GM23338 (cell line): ENCODE results near the gene MPO. TPM values are rescaled to one million over a fixed set of nuclear protein-coding genes. Genes with fewer than 3 reads are reported as not detected.
A peak's percentile ranks its signal among the peaks of the same experiment; 100 is the strongest.

ENCODE experiments used
- ATAC-seq: fragments of 200-7000 bp; cut with Tn5 transposase; 3 replicates; pipeline ENCODE4 v1.9.1; 2020
- DNase-seq: peaks from one replicate; pipeline ENCODE4 v3.0.0-alpha.2; 2015; ENCODE audit warnings: low spot score
- H2AFZ ChIP-seq: fragments of 200-600 bp; sonication (generic); 2 replicates; pipeline ENCODE4 v1.8.0; 2016; ENCODE audit warnings: antibody characterized with exemption, mild to moderate bottlenecking, moderate library complexity
- H3F3A ChIP-seq: fragments of 200-600 bp; sonication (generic); replicated peaks from 2 replicates; pipeline ENCODE4 v1.8.0; 2017; ENCODE audit warnings: antibody characterized with exemption, mixed run types, low read depth
- H3K27ac ChIP-seq: fragments of 200-600 bp; sonication (generic); 2 replicates; pipeline ENCODE4 v1.6.1; 2016; ENCODE audit warnings: low read depth
- H3K27me3 ChIP-seq: fragments of 200-600 bp; sonication (generic); 2 replicates; pipeline ENCODE4 v1.8.0; 2016; ENCODE audit warnings: mild to moderate bottlenecking, mixed run types, moderate library complexity; ENCODE audit not compliant: insufficient read depth
- H3K36me3 ChIP-seq: fragments of 200-600 bp; sonication (generic); 2 replicates; pipeline ENCODE4 v1.8.0; 2016; ENCODE audit warnings: mild to moderate bottlenecking; ENCODE audit not compliant: insufficient read depth
- H3K4me1 ChIP-seq: fragments of 200-600 bp; sonication (generic); 2 replicates; pipeline ENCODE4 v1.8.0; 2016; ENCODE audit warnings: mild to moderate bottlenecking, moderate library complexity; ENCODE audit not compliant: insufficient read depth
- H3K4me2 ChIP-seq: fragments of 200-600 bp; sonication (generic); 2 replicates; pipeline ENCODE4 v1.7.1; 2017; ENCODE audit warnings: mixed run types
- H3K4me3 ChIP-seq: fragments of 200-600 bp; sonication (generic); 2 replicates; pipeline ENCODE4 v1.6.1; 2016; ENCODE audit warnings: mixed run types
- H3K79me2 ChIP-seq: fragments of 200-600 bp; sonication (generic); replicated peaks from 2 replicates; pipeline ENCODE4 v1.8.0; 2017; ENCODE audit warnings: mild to moderate bottlenecking; ENCODE audit not compliant: insufficient read depth
- H3K9me2 ChIP-seq: fragments of 200-600 bp; sonication (generic); 2 replicates; pipeline ENCODE4 v1.8.0; 2017; ENCODE audit not compliant: insufficient read depth
- H4K20me1 ChIP-seq: fragments of 200-600 bp; sonication (generic); replicated peaks from 2 replicates; pipeline ENCODE4 v1.8.0; 2017; ENCODE audit warnings: mild to moderate bottlenecking; ENCODE audit not compliant: insufficient read depth
- H3K27ac Mint-ChIP-seq: 2 replicates; pipeline ENCODE4 v1.8.0; 2020; ENCODE audit warnings: inconsistent platforms, mild to moderate bottlenecking, moderate library complexity, mixed read lengths
- H3K27me3 Mint-ChIP-seq: 3 replicates; pipeline ENCODE4 v1.8.0; 2022; ENCODE audit warnings: low read depth, mild to moderate bottlenecking, moderate library complexity, mixed read lengths, inconsistent platforms; ENCODE audit not compliant: insufficient read depth, poor library complexity
- H3K36me3 Mint-ChIP-seq: 3 replicates; pipeline ENCODE4 v1.8.0; 2021; ENCODE audit warnings: low read depth, mild to moderate bottlenecking, inconsistent platforms, moderate library complexity, mixed read lengths
- H3K4me1 Mint-ChIP-seq: 3 replicates; pipeline ENCODE4 v1.8.0; 2020; ENCODE audit warnings: mild to moderate bottlenecking, inconsistent platforms, mixed read lengths
- H3K4me3 Mint-ChIP-seq: 3 replicates; pipeline ENCODE4 v1.8.0; 2021; ENCODE audit warnings: moderate library complexity, mild to moderate bottlenecking, inconsistent platforms, mixed read lengths
- H3K9me3 Mint-ChIP-seq: 3 replicates; pipeline ENCODE4 v1.8.0; 2020; ENCODE audit warnings: moderate library complexity, mild to moderate bottlenecking, inconsistent platforms, mixed read lengths
- CREB1 ChIP-seq: fragments of 250-450 bp; sonication (Bioruptor Pico); IDR thresholded peaks from 2 replicates; pipeline ENCODE4 v1.5.0; 2020; ENCODE audit warnings: low read depth, mild to moderate bottlenecking, moderate library complexity
- ETS1 ChIP-seq: IDR thresholded peaks from 2 replicates; pipeline ENCODE4 v1.6.1; 2016; ENCODE audit warnings: antibody characterized with exemption
- EZH2 ChIP-seq: fragments of 200-600 bp; sonication (generic); IDR thresholded peaks from one replicate; pipeline ENCODE4 v1.8.0; 2017; ENCODE audit warnings: antibody characterized with exemption, mild to moderate bottlenecking, low read depth; ENCODE audit not compliant: unreplicated experiment
- JUNB ChIP-seq: IDR thresholded peaks from one replicate; pipeline ENCODE4 v1.6.1; 2016; ENCODE audit warnings: antibody characterized with exemption; ENCODE audit not compliant: unreplicated experiment
- POLR2AphosphoS5 ChIP-seq: IDR thresholded peaks from 2 replicates; pipeline ENCODE4 v1.6.1; 2016; ENCODE audit warnings: antibody characterized with exemption, low read depth
- STAT1 ChIP-seq: IDR thresholded peaks from one replicate; pipeline ENCODE4 v1.6.1; 2016; ENCODE audit warnings: antibody characterized with exemption; ENCODE audit not compliant: unreplicated experiment
- ZNF462 ChIP-seq: fragments of 250-450 bp; sonication (Bioruptor Pico); IDR thresholded peaks from 2 replicates; pipeline ENCODE4 v1.5.0; 2020; ENCODE audit warnings: mild to moderate bottlenecking, moderate library complexity
- polyA plus RNA-seq: library from polyadenylated mRNA; unstranded; fragments of >200 nt; fragmentation: Nextera tagmentation; extraction: Ambion mirVana; gene quantifications from 2 replicates; pipeline ENCODE4 v1.2.1, GENCODE V29; 2016
- total RNA-seq: library from RNA; depleted of rRNA; stranded (reverse); fragments of >200 nt; shearing (Covaris generic); gene quantifications from 2 replicates; pipeline ENCODE4 v1.2.3, GENCODE V29; 2014

Gene MPO
- total and polyA plus RNA-seq, 2 experiments from 2014 or later: 0.08 TPM; not detected in 1

DNA sequence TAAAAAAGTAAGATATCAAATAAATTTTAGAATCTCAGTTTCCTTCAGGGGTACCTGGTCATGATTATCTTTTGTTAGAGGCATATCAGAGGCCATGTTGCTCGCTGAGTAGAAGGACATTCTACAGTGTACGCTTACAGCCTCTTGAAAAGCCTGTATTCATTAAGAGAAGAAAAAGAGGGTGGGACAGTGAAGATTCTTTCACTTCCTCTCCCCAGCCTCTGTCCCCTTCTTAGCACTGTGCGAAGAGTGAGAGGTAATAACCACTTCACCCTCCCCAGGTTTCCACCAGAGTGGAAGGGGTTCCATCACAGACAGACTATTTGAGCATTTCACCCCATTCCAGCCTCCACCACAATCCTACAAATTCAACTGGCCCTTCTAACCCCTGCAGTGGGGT lies 47.2 kb downstream of the MPO start (continued):
- TF ChIP-seq ZNF462: no peak
- TF ChIP-seq STAT1: no peak
- no peak for TF ChIP-seq ETS1
- TF ChIP-seq POLR2AphosphoS5: no peak

GRCh38 chr17:58232707-58233156 lies 48.0 kb downstream of the MPO start:
- Mint-ChIP-seq H3K4me3 (no peak overlapping the region), H3K27ac (no peak overlapping the region), H3K27me3 (no peaks in the 10 kb centered on the region), H3K36me3 (no peaks in the 10 kb centered on the region), H3K9me3 (peaks cover 4% of the 10 kb centered on the region; the same call in 1 of the 3 replicates), H3K4me1 (peaks cover 10% of the 10 kb centered on the region)
- Histone ChIP-seq H3K9me2 (0 out of 2 replicates have a peak, but pooled peaks cover 3% of the 10 kb centered on the region), H3K79me2 (no peaks in the 10 kb centered on the region), H3K27me3 (peaks cover 15% of the 10 kb centered on the region; the same call in 1 of the 2 replicates), H4K20me1 (no peaks in the 10 kb centered on the region), H3K4me1 (peaks cover 3% of the 10 kb centered on the region; the same call in 1 of the 2 replicates), H2AFZ (peak overlapping the region; percentile 89), H3K4me2 (no peak overlapping the region), H3F3A (no peaks in the 10 kb centered on the region), H3K36me3 (no peaks in the 10 kb centered on the region), H3K27ac (no peak overlapping the region), H3K4me3 (no peak overlapping the region)
- peak; percentile 33 for DNase-seq
- ATAC-seq: peak; percentile 78
- TF ChIP-seq ZNF462 (no peak), CREB1 (no peak), JUNB (no peak), ETS1 (no peak), STAT1 (no peak), EZH2 (no peak)
